HFF-Myc (cell line): Measurements from ENCODE around the gene ARID1A.

Experiments
- DNase-seq: peaks from one replicate; pipeline ENCODE4 v3.0.0-alpha.2; 2011; ENCODE audit warnings: low read depth; ENCODE audit errors: extremely low read depth
- H3K4me3 ChIP-seq: replicated peaks from 2 replicates; pipeline ENCODE4 v1.5.1; 2011; ENCODE audit warnings: low read depth, mild to moderate bottlenecking, control low read depth, low read length
- CTCF ChIP-seq: IDR thresholded peaks from 2 replicates; pipeline ENCODE4 v1.5.1; 2012; ENCODE audit warnings: mild to moderate bottlenecking, low read depth, low read length, control low read depth; ENCODE audit errors: missing control alignments

ARID1A gene

GRCh38 chr1:26754086-26754874 is 58.5 kb downstream of the ARID1A start:
- DNase-seq: no peak
- TF ChIP-seq CTCF: no peak
- H3K4me3 ChIP-seq: no peak overlapping the region

DNA sequence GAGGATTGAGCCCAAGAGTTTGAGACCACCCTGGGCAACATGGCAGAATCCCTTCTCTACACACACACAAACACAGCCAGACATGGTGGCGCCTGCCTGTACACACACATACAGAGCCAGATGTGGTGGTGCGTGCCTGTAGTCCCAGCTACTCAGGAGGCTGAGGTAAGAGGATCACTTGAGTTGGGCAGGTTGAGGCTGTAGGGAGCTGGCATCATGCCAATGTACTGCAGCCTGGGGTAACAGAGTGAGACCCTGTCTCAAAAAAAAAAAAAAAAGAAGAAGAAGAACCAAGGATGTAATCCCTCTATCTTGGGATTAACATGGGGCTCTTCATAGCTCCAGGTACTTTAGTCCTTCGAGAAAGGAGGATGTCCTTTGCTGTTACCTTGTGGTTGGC is 62.5 kb downstream of the ARID1A start:
- TF ChIP-seq CTCF: no peak
- DNase-seq: no peak
- H3K4me3 ChIP-seq: no peak overlapping the region

- no peak overlapping the region for H3K4me3 ChIP-seq
- no peak for TF ChIP-seq CTCF
- no peak for DNase-seq
Measured at GRCh38 chr1:26759531-26759930, 63.7 kb downstream of the ARID1A start.

- DNase-seq: no peak
- TF ChIP-seq CTCF: peak; percentile 13
- no peak overlapping the region for H3K4me3 ChIP-seq
Measured at GRCh38 chr1:26761217-26761616, 65.4 kb downstream of the ARID1A start.

DNA sequence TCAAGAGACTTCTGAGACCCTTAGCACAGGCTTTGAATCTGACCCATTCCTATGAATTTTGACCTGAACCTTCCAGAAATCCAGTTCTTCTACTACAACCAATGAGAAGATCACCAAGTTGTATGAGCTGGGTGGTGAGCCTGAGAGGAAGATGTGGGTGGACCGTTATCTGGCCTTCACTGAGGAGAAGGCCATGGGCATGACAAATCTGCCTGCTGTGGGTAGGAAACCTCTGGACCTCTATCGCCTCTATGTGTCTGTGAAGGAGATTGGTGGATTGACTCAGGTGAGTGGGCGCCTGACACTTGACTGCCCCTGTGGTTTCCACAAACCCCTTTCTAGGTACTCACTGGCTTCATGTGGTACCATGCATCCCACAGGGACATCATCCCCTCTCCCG is 71.9 kb downstream of the ARID1A start:
- H3K4me3 ChIP-seq: no peak overlapping the region
- no peak for TF ChIP-seq CTCF
- no peak for DNase-seq

GRCh38 chr1:26768755-26769154 is 72.9 kb downstream of the ARID1A start:
- DNase-seq: no peak
- TF ChIP-seq CTCF: no peak
- H3K4me3 ChIP-seq: no peak overlapping the region

GRCh38 chr1:26771285-26771642 is 75.4 kb downstream of the ARID1A start:
- TF ChIP-seq CTCF: no peak
- no peak for DNase-seq
- H3K4me3 ChIP-seq: no peak overlapping the region
